Right cardiac atrium (tissue), 5 donors: ENCODE measurements around the gene NFATC4. TPM values are rescaled to one million over a fixed set of nuclear protein-coding genes. Genes with fewer than 3 reads are reported as not detected.

Source experiments
- ATAC-seq, 2 donors: fragments of 200-7000 bp; cut with Tn5 transposase; one replicate each; pipeline versions ENCODE4 v1.8.0 to v1.9.1; 2020; ENCODE audit warnings: moderate library complexity in 2 of 2, mild to moderate bottlenecking in 1 of 2
- DNase-seq, 3 donors: peaks; one replicate each; pipeline ENCODE4 v3.0.0-alpha.2; 2020
- H3K27ac ChIP-seq: one replicate; pipeline ENCODE4 v1.5.1; 2013; ENCODE audit warnings: mild to moderate bottlenecking, low read length, control low read depth, moderate library complexity
- H3K27me3 ChIP-seq: one replicate; pipeline ENCODE4 v1.6.1; 2013; ENCODE audit not compliant: control insufficient read depth, insufficient read depth
- H3K4me1 ChIP-seq: one replicate; pipeline ENCODE4 v1.6.1; 2013; ENCODE audit warnings: low read length; ENCODE audit not compliant: control insufficient read depth, insufficient read depth
- H3K4me3 ChIP-seq: one replicate; pipeline ENCODE4 v1.5.1; 2013; ENCODE audit warnings: low read length, control low read depth
- H3K9me3 ChIP-seq: one replicate; pipeline ENCODE4 v1.6.1; 2013; ENCODE audit warnings: low read length; ENCODE audit not compliant: control insufficient read depth
- WGBS: extraction: QIAGEN DNeasy Blood & Tissue Kit; methylation state at CpG from one replicate; pipeline ENCODE4 v1.1.7; 2013; 5-methylcytosine and 5-hydroxymethylcytosine counted together
- intact Hi-C, 4 donors: fragments of 100-400 bp; cut with DNase I; formaldehyde crosslinking; loops; one replicate each; pipeline versions ENCODE4 v1.11.0 to v1.14.0; 2022 to 2023
- polyA plus RNA-seq: library from polyadenylated mRNA; stranded (reverse); fragments of 200-250 nt; gene quantifications from one replicate; pipeline ENCODE4 v1.2.3, GENCODE V29; 2013
- total RNA-seq, 4 donors: library from RNA; stranded (reverse); fragmentation: NEBNext Ultra II Directional; extraction: Animal tissue kit (Norgen Biotek cat#: 25700); gene quantifications; one replicate each; pipeline ENCODE4 v1.2.1, GENCODE V29; 2021
- donor health status: healthy with polysubstance abuse.
- donor health status: DM: no; HTN: yes; CAD: no.
- donor health status: DM: no; HTN: no; CAD: no.
- donor health status: DM: no; HTN: yes; CAD: no; lungs with severe emphysema.
- donor health status: DM: yes; HTN: yes; CAD: no.

Gene NFATC4
- total and polyA plus RNA-seq, 5 donors, result 15.7 to 40.0 (median 30.3) TPM

DNA sequence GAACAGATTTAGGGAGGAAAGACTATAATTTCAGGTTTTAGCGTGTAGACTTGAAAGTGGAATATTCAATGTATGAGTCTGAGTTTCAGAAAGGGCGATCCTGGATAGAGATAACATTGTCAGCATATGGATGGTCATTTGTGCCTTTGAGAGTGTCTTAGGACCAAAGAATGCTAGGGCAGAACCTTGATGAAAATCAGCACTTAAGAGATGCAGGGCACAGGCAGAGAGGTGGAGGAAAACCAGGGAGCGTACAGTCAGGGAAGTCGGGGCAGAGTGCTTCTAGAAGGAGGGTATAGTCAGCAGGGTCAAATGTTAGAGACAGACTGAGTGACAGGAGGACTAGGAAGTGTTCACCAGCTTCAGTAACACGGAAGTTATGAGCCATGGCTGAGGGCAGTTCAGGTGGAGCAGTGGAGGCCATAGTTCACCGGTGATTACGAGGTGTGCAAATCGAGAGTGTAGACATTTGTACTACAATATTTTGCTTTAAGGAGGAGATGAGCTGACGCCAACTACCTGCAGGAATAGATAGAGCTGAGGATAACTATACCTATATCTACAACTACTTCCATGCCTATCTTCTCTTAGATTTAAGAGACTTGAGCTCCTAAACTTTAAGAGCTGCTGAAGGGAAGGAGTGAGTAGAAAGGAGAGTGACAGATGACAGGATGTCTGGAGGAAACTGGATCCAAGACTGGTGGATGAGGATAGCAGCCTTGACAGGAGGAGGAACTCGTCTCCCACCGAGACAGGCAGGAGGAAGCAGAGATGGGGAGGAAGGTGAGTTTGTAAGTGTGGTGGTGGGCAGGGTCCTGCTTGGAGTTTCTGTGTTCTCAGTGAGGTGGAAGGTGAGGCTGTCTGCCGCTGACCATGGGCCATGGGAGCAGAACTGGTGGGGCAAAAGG is 55.0 kb downstream of the NFATC4 start:
- DNase-seq, result no peak
- Histone ChIP-seq H3K4me1 (peaks cover 3% of the 10 kb centered on the region), H3K9me3 (no peaks in the 10 kb centered on the region), H3K4me3 (no peak overlapping the region), H3K27me3 (no peaks in the 10 kb centered on the region), H3K27ac (no peak overlapping the region)
- no peak for ATAC-seq
- intact Hi-C loops, result no loop called here
- 78% methylated on average over 12 of the region's 12 CpGs for WGBS

- intact Hi-C loops, result no loop called here
- no peak for DNase-seq
- no peak overlapping the region for H3K4me3 ChIP-seq
Measured at GRCh38 chr14:24425704-24426103, 57.7 kb downstream of the NFATC4 start.

DNA sequence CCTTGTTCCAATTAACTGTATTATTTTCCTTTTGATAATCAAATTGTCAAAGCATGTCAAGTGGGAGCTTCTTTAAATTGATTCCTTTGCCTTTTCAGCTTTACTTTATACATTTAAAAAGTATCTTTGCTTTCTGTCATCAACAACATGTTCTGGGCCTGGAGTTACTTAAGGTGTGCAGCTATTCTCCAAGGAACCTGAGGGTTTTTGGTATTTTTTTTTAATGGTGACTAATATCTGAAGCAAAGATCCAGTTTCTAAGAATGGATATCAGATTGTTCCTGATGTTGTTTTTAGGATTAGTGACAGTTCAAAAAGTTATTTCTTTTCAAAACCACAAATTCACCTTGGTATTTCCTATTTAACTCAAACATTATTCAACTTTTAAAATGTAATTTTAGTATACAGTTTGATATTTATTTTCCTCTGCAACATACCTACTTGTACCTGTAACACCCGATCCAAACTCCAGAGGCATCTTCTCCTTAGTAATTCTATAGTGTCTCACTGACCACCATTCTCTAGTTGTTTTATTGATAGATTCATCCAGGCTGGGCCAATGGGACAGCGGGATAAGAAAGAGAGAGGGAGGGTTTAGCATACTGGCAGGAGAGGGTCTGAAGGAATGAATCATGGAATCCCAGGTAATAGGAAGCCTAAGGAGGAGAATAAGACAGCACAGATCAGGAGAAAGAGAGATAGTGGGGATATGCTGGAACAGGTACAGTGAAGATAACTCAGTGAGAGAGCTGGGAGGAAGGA is 58.3 kb downstream of the NFATC4 start:
- H3K4me1 ChIP-seq, result no peaks in the 10 kb centered on the region
- WGBS, result 90% methylated on average over 2 of the region's 2 CpGs
- DNase-seq (no peak), ATAC-seq (no peak)
- no peaks in the 10 kb centered on the region for H3K9me3 ChIP-seq
- intact Hi-C loops, result no loop called here
- no peaks in the 10 kb centered on the region for H3K27me3 ChIP-seq
- no peak overlapping the region for H3K27ac ChIP-seq
- no peak overlapping the region for H3K4me3 ChIP-seq

More at GRCh38 chr14:24425704-24426103, 57.7 kb downstream of the NFATC4 start:
- no peaks in the 10 kb centered on the region for H3K9me3 ChIP-seq
- H3K27ac ChIP-seq, result no peak overlapping the region
- no peaks in the 10 kb centered on the region for H3K27me3 ChIP-seq
- WGBS, result 22% methylated on average over 3 of the region's 3 CpGs
- peak in 1 of 2 donors; percentile 1 for ATAC-seq
- no peaks in the 10 kb centered on the region for H3K4me1 ChIP-seq

DNA sequence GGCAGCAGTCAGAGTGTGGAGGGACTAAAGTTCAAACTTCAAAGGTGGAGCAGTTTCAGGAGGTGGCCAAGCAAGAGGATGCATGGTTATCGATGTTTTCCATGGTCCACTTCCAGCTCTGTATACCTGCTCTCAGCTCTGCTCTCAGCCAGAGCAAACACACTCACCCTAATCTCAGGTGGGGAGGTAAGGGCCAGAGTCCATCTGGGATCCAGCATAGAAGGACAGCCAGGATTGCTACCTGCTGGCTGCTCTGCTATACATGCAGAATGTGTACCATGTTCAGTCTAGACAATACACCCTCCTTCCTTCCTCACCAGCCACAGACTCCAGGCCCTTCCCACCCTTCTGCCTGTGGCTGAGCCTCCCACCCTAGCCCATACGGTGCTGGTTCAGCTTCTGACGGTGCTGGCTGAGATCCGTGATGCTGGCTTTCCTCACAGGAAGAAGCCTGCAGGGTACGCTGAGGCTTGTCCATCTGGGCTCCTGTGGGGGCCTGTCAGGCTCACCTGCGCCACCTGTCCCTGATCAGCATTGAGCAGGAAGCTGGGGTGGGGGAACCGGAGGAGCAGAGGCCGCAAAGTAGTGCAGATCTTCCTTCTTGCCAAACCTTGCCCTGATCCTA is 59.0 kb downstream of the NFATC4 start:
- Histone ChIP-seq H3K4me3 (no peak overlapping the region), H3K9me3 (no peaks in the 10 kb centered on the region), H3K27ac (no peak overlapping the region), H3K4me1 (no peaks in the 10 kb centered on the region), H3K27me3 (no peaks in the 10 kb centered on the region)
- ATAC-seq, result no peak
- DNase-seq, result no peak
- intact Hi-C loops, result no loop called here
- 75% methylated on average over 8 of the region's 8 CpGs for WGBS

DNA sequence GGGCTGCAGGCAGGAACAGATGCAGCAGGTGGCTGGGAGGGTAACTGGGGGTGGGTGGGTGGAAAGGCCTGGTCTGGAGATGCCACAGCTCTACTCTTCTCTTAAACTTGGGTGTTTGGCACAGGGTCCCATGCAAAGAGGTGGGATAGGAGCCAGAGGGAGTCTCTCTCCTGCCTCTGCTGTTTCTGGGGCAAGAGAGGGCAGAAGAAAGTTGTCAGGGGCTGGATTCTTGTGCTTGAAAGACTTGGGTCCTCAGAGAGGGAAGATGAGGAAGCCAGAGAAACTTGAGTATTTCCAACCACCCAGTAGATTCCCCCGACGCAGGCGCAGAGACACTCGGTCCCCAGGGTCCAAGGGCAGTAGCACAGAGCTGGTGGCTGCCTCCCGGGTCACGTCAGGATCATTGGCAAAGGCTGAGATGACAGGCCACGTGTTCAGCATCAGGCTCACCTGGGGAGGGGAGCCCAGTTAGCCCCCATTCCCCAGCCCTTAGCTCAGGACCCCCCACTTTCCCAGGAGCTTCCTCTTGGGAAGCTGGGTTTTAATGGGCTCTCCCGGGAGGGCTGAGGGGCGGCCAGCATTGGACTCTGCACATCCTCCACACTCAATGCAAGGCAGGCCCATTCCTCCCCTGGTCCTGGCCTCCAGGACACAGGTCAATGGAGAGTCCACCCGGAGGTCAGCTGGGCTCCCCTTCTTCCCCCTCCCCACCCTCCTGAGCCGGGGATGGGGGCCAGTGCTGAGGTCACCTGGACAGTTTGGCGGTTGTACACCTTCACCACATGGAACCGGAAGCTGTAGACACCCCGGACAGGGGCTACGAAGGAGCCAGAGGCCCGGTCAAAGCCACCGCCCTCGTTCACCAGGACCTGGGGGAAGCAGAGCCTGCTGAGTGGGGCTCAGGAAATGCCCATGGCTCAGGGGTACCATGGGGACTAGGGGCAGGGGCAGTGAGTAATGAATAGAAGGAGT is 59.8 kb downstream of the NFATC4 start:
- intact Hi-C loops, result loop anchor here in 1 of 4 donors (2.0 kb wide), 1 partner anchor 95 kb away; no protein-coding TSS in a partner anchor
- H3K27ac ChIP-seq, result no peak overlapping the region
- 87% methylated on average over 18 of the region's 18 CpGs for WGBS
- no peaks in the 10 kb centered on the region for H3K27me3 ChIP-seq
- no peaks in the 10 kb centered on the region for H3K9me3 ChIP-seq
- H3K4me1 ChIP-seq, result no peaks in the 10 kb centered on the region
- H3K4me3 ChIP-seq, result no peak overlapping the region
- no peak for ATAC-seq
- peak in 2 of 3 donors; percentile 57 to 61 for DNase-seq

- intact Hi-C loops, result loop anchor here in 1 of 4 donors (2.0 kb wide), 1 partner anchor 96 kb away; no protein-coding TSS in a partner anchor
- no peak for ATAC-seq
- Histone ChIP-seq H3K4me3 (no peak overlapping the region), H3K27me3 (no peaks in the 10 kb centered on the region), H3K9me3 (no peaks in the 10 kb centered on the region), H3K27ac (peak overlapping the region; percentile 92), H3K4me1 (no peaks in the 10 kb centered on the region)
- peak in 2 of 3 donors; percentile 65 to 76 for DNase-seq
- 90% methylated on average over 18 of the region's 18 CpGs for WGBS
Measured at GRCh38 chr14:24428628-24429394, 60.8 kb downstream of the NFATC4 start.

Other genes with a start within 250 kb of the NFATC4 start
Only the 30 nearest of the 31 such genes appear.
- gene FITM1, start 237.5 kb upstream of the NFATC4 start, total RNA-seq, result 100 to 1,000 TPM in 3 of 4 donors, 10 to 100 TPM in 1; 87.4 to 178 (median 134) TPM
- gene FITM1, start 237.5 kb upstream of the NFATC4 start, polyA plus RNA-seq, result 224 TPM
- 100 to 1,000 TPM in 3 of 4 donors, 10 to 100 TPM in 1; 99.8 to 112 (median 103) TPM for gene PSME1, start 232.0 kb upstream of the NFATC4 start, total RNA-seq
- gene PSME1, start 232.0 kb upstream of the NFATC4 start, polyA plus RNA-seq, result 141 TPM
- 10 to 100 TPM; 17.2 to 18.9 (median 18.1) TPM for gene EMC9, start 226.6 kb upstream of the NFATC4 start, total RNA-seq
- gene EMC9, start 226.6 kb upstream of the NFATC4 start, polyA plus RNA-seq, result 21.2 TPM
- 10 to 100 TPM; 62.7 to 90.6 (median 67.6) TPM for gene PSME2, start 221.6 kb upstream of the NFATC4 start, total RNA-seq
- gene PSME2, start 221.6 kb upstream of the NFATC4 start, polyA plus RNA-seq, result 102 TPM
- 10 to 100 TPM; 29.2 to 48.4 (median 42.6) TPM for gene RNF31, start 220.7 kb upstream of the NFATC4 start, total RNA-seq
- gene RNF31, start 220.7 kb upstream of the NFATC4 start, polyA plus RNA-seq, result 27.6 TPM
- 100 to 1,000 TPM in 1 of 4 donors, 10 to 100 TPM in 3; 47.5 to 103 (median 59.0) TPM for gene IRF9, start 206.9 kb upstream of the NFATC4 start, total RNA-seq
- 44.5 TPM for gene IRF9, start 206.9 kb upstream of the NFATC4 start, polyA plus RNA-seq
- 1 to 10 TPM; 1.9 to 5.8 (median 3.2) TPM for gene REC8, start 196.1 kb upstream of the NFATC4 start, total RNA-seq
- 4.1 TPM for gene REC8, start 196.1 kb upstream of the NFATC4 start, polyA plus RNA-seq
- gene IPO4, start 179.4 kb upstream of the NFATC4 start, total RNA-seq, result 10 to 100 TPM; 10.2 to 22.5 (median 12.1) TPM
- gene IPO4, start 179.4 kb upstream of the NFATC4 start, polyA plus RNA-seq, result 4.1 TPM
- gene TM9SF1, start 172.7 kb upstream of the NFATC4 start, total RNA-seq, result 10 to 100 TPM; 26.4 to 37.6 (median 30.4) TPM
- gene TM9SF1, start 172.7 kb upstream of the NFATC4 start, polyA plus RNA-seq, result 14.8 TPM
- under 1 TPM in 2 of 4 donors, not detected in 2; 0.18 to 0.37 TPM for gene TSSK4, start 162.5 kb upstream of the NFATC4 start, total RNA-seq
- gene TSSK4, start 162.5 kb upstream of the NFATC4 start, polyA plus RNA-seq, result not detected
- 10 to 100 TPM; 35.2 to 49.3 (median 39.5) TPM for gene CHMP4A, start 154.7 kb upstream of the NFATC4 start, total RNA-seq
- 56.3 TPM for gene CHMP4A, start 154.7 kb upstream of the NFATC4 start, polyA plus RNA-seq
- 10 to 100 TPM; 15.7 to 21.8 (median 18.8) TPM for gene MDP1, start 152.1 kb upstream of the NFATC4 start, total RNA-seq
- 26.8 TPM for gene MDP1, start 152.1 kb upstream of the NFATC4 start, polyA plus RNA-seq
- gene NEDD8, start 135.8 kb upstream of the NFATC4 start, total RNA-seq, result 100 to 1,000 TPM; 167 to 190 (median 183) TPM
- 302 TPM for gene NEDD8, start 135.8 kb upstream of the NFATC4 start, polyA plus RNA-seq
- 10 to 100 TPM; 32.4 to 45.4 (median 34.6) TPM for gene GMPR2, start 135.3 kb upstream of the NFATC4 start, total RNA-seq
- gene GMPR2, start 135.3 kb upstream of the NFATC4 start, polyA plus RNA-seq, result 30.3 TPM
- 10 to 100 TPM; 38.9 to 45.9 (median 45.3) TPM for gene TINF2, start 125.6 kb upstream of the NFATC4 start, total RNA-seq
- gene TINF2, start 125.6 kb upstream of the NFATC4 start, polyA plus RNA-seq, result 23.0 TPM
- gene TGM1, start 105.0 kb upstream of the NFATC4 start, total RNA-seq, result 1 to 10 TPM in 1 of 4 donors, under 1 TPM in 3; 0.36 to 2.0 (median 0.58) TPM
- 0.16 TPM for gene TGM1, start 105.0 kb upstream of the NFATC4 start, polyA plus RNA-seq
- 10 to 100 TPM; 18.1 to 21.4 (median 20.8) TPM for gene RABGGTA, start 96.6 kb upstream of the NFATC4 start, total RNA-seq
- gene RABGGTA, start 96.6 kb upstream of the NFATC4 start, polyA plus RNA-seq, result 20.7 TPM
- 10 to 100 TPM in 2 of 4 donors, 1 to 10 TPM in 2; 5.9 to 12.0 (median 10.4) TPM for gene DHRS1, start 68.4 kb upstream of the NFATC4 start, total RNA-seq
- gene DHRS1, start 68.4 kb upstream of the NFATC4 start, polyA plus RNA-seq, result 7.2 TPM
- 10 to 100 TPM; 19.2 to 20.3 (median 19.6) TPM for gene NOP9, start 68.3 kb upstream of the NFATC4 start, total RNA-seq
- gene NOP9, start 68.3 kb upstream of the NFATC4 start, polyA plus RNA-seq, result 9.6 TPM
- 1 to 10 TPM; 5.8 to 8.5 (median 6.9) TPM for gene CIDEB, start 60.2 kb upstream of the NFATC4 start, total RNA-seq
- 3.6 TPM for gene CIDEB, start 60.2 kb upstream of the NFATC4 start, polyA plus RNA-seq
- 1 to 10 TPM; 1.2 to 2.1 (median 1.4) TPM for gene LTB4R2, start 58.0 kb upstream of the NFATC4 start, total RNA-seq
- gene LTB4R2, start 58.0 kb upstream of the NFATC4 start, polyA plus RNA-seq, result 0.66 TPM
- 1 to 10 TPM; 2.2 to 3.1 (median 2.4) TPM for gene LTB4R, start 56.7 kb upstream of the NFATC4 start, total RNA-seq
- gene LTB4R, start 56.7 kb upstream of the NFATC4 start, polyA plus RNA-seq, result 1.6 TPM
- gene ADCY4, start 33.1 kb upstream of the NFATC4 start, total RNA-seq, result 10 to 100 TPM; 24.1 to 45.3 (median 32.8) TPM
- gene ADCY4, start 33.1 kb upstream of the NFATC4 start, polyA plus RNA-seq, result 33.4 TPM
- gene RIPK3, start 28.2 kb upstream of the NFATC4 start, total RNA-seq, result 1 to 10 TPM; 2.9 to 7.0 (median 6.4) TPM
- gene RIPK3, start 28.2 kb upstream of the NFATC4 start, polyA plus RNA-seq, result 3.8 TPM
- gene NYNRIN, start 30.8 kb downstream of the NFATC4 start, total RNA-seq, result 10 to 100 TPM in 2 of 4 donors, 1 to 10 TPM in 2; 9.3 to 12.0 (median 10.5) TPM
- gene NYNRIN, start 30.8 kb downstream of the NFATC4 start, polyA plus RNA-seq, result 5.1 TPM
- gene CBLN3, start 61.5 kb downstream of the NFATC4 start, total RNA-seq, result 1 to 10 TPM; 1.6 to 3.1 (median 2.7) TPM
- gene CBLN3, start 61.5 kb downstream of the NFATC4 start, polyA plus RNA-seq, result 1.3 TPM
- 10 to 100 TPM; 23.4 to 27.7 (median 26.0) TPM for gene KHNYN, start 61.8 kb downstream of the NFATC4 start, total RNA-seq
- 19.1 TPM for gene KHNYN, start 61.8 kb downstream of the NFATC4 start, polyA plus RNA-seq
- 100 to 1,000 TPM in 1 of 4 donors, 10 to 100 TPM in 3; 74.6 to 101 (median 94.4) TPM for gene SDR39U1, start 74.6 kb downstream of the NFATC4 start, total RNA-seq
- gene SDR39U1, start 74.6 kb downstream of the NFATC4 start, polyA plus RNA-seq, result 128 TPM
- gene CMA1, start 140.1 kb downstream of the NFATC4 start, total RNA-seq, result under 1 TPM in 1 of 4 donors, not detected in 3; 0.76 TPM
- not detected for gene CMA1, start 140.1 kb downstream of the NFATC4 start, polyA plus RNA-seq
- gene CTSG, start 208.1 kb downstream of the NFATC4 start, total RNA-seq, result 1 to 10 TPM in 2 of 4 donors, under 1 TPM in 1, not detected in 1; 0.46 to 2.1 (median 1.4) TPM
- not detected for gene CTSG, start 208.1 kb downstream of the NFATC4 start, polyA plus RNA-seq